ENCODE data around the gene OR51B6. TPM values are rescaled to one million over a fixed set of nuclear protein-coding genes. Genes with fewer than 3 reads are reported as not detected.
"Not testable (repeated sequence)": the region's sequence is repeated elsewhere in the genome, so short reads cannot be mapped to it uniquely, and the experiment has no call there.

OR51B6 gene
- polyA plus RNA-seq, 1 experiment: not detected

DNA sequence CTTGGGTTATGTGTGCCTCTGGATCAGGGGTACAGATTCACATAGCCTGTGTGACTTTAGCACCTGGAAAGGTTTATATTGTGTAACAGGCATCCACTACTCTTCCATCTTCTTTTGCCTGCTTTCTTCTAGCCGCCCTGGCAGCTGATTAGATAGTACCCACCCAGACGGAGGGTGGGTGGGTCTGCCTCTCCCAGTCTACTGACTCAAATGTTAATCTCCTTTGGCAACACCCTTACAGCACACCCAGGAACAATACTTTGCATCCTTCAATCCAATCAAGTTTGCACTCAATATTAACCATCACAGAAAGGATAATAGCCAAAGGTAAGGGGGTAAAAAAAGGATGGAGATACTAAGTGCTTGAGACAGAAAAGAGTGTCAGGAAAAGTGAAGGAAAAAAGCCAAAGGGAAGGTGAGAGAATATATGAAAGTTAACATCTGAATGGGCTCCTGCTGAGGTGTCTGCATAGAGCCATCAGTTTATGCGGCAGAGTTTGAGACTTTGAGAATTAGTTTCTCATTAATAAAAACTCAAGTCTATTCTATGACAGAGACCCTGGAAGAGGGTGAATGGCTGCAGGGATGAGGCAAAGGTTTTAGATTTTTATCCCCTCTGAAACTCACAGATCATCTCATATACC is 2.6 kb upstream of the OR51B6 start:
- TF ChIP-seq, protein P1, sequence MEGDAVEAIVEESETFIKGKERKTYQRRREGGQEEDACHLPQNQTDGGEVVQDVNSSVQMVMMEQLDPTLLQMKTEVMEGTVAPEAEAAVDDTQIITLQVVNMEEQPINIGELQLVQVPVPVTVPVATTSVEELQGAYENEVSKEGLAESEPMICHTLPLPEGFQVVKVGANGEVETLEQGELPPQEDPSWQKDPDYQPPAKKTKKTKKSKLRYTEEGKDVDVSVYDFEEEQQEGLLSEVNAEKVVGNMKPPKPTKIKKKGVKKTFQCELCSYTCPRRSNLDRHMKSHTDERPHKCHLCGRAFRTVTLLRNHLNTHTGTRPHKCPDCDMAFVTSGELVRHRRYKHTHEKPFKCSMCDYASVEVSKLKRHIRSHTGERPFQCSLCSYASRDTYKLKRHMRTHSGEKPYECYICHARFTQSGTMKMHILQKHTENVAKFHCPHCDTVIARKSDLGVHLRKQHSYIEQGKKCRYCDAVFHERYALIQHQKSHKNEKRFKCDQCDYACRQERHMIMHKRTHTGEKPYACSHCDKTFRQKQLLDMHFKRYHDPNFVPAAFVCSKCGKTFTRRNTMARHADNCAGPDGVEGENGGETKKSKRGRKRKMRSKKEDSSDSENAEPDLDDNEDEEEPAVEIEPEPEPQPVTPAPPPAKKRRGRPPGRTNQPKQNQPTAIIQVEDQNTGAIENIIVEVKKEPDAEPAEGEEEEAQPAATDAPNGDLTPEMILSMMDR (IDR thresholded peaks at IDR 0.05; ENCODE audit: insufficient read depth, low read depth, low read length): no peak
- no peaks in the 10 kb centered on the region for H3K27me3 ChIP-seq (ENCODE audit: control insufficient read depth, insufficient read depth, low read length)
- ChIA-PET POLR2A (no interaction called here), CTCF (no interaction called here)
- no peaks in the 10 kb centered on the region for H3K36me3 ChIP-seq (ENCODE audit: control insufficient read depth, insufficient read depth, low read length)
- H3K4me3 ChIP-seq (ENCODE audit: low read depth, low read length): no peak overlapping the region
- no peak for DNase-seq (ENCODE audit: low read depth)

- POLR2A ChIA-PET: no interaction called here
- TF ChIP-seq, protein P1 (IDR thresholded peaks at IDR 0.05; ENCODE audit: insufficient read depth, low read depth, low read length): no peak
- Histone ChIP-seq H3K27me3 (ENCODE audit: control insufficient read depth, insufficient read depth, low read length) (no peaks in the 10 kb centered on the region), H3K4me3 (ENCODE audit: low read depth, low read length) (no peak overlapping the region), H3K36me3 (ENCODE audit: control insufficient read depth, insufficient read depth, low read length) (no peaks in the 10 kb centered on the region)
- no peak for DNase-seq (ENCODE audit: low read depth)
- CTCF ChIA-PET: no interaction called here
Observed at GRCh38 chr11:5349550-5349949, 1.8 kb upstream of the OR51B6 start.

GRCh38 chr11:5356031-5356430 is 4.7 kb downstream of the OR51B6 start:
- H3K36me3 ChIP-seq (ENCODE audit: control insufficient read depth, insufficient read depth, low read length); H3K27me3 ChIP-seq (ENCODE audit: control insufficient read depth, insufficient read depth, low read length); DNase-seq (ENCODE audit: low read depth); POLR2A ChIA-PET; CTCF ChIA-PET; H3K4me3 ChIP-seq (ENCODE audit: low read depth, low read length): not testable (repeated sequence)

DNA sequence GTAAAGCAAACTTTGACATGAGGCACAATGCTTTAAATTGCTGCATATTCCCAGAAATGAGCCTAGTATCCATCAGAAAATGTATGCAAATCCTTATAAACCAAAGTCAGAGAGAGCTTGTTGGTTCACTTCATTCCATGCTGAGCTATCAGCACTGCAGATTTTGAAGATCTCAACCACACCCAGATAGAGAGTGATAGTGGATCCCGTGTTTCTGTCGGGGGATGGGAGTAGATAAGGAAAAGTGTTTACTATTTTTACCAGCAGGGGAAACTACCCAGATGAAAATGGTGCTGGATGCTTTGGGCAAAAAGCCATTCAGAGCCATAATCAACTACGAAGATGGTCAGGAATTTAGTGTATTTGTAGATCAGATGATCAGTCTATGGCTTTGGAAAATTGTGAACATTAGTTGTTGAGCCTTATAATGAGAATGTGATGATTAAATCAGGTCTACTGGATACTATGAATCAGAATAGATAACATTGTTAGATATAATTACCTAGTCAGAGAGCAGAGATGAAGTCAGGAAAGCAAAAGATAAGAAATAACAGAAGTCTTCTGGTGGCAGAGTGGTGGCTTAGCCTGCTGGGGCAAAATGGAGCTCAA is 10.8 kb downstream of the OR51B6 start:
- ChIA-PET CTCF (no interaction called here), POLR2A (no interaction called here)
- Histone ChIP-seq H3K4me3 (ENCODE audit: low read depth, low read length) (no peak overlapping the region), H3K27me3 (ENCODE audit: control insufficient read depth, insufficient read depth, low read length) (no peaks in the 10 kb centered on the region), H3K36me3 (ENCODE audit: control insufficient read depth, insufficient read depth, low read length) (no peaks in the 10 kb centered on the region)
- TF ChIP-seq, protein P1 (IDR thresholded peaks at IDR 0.05; ENCODE audit: insufficient read depth, low read depth, low read length): no peak
- no peak for DNase-seq (ENCODE audit: low read depth)

- TF ChIP-seq, protein P1 (IDR thresholded peaks at IDR 0.05; ENCODE audit: insufficient read depth, low read depth, low read length): no peak
- CTCF ChIA-PET: interaction anchor here (0.9 to 2.5 kb wide), 3 partner anchors 17 to 158 kb away, joined by 3 to 10 read pairs (median 4); no protein-coding TSS in a partner anchor
- Histone ChIP-seq H3K27me3 (ENCODE audit: control insufficient read depth, insufficient read depth, low read length) (no peaks in the 10 kb centered on the region), H3K36me3 (ENCODE audit: control insufficient read depth, insufficient read depth, low read length) (no peaks in the 10 kb centered on the region), H3K4me3 (ENCODE audit: low read depth, low read length) (no peak overlapping the region)
- POLR2A ChIA-PET: interaction anchor here (0.6 kb wide), 1 partner anchor 57 kb away, joined by 3 read pairs; no protein-coding TSS in a partner anchor
- no peak for DNase-seq (ENCODE audit: low read depth)
Observed at GRCh38 chr11:5363679-5364078, 12.4 kb downstream of the OR51B6 start.

All from BJ (cell line).